ENCODE measurements around the gene SPACA9.

The SPACA9 gene

DNA sequence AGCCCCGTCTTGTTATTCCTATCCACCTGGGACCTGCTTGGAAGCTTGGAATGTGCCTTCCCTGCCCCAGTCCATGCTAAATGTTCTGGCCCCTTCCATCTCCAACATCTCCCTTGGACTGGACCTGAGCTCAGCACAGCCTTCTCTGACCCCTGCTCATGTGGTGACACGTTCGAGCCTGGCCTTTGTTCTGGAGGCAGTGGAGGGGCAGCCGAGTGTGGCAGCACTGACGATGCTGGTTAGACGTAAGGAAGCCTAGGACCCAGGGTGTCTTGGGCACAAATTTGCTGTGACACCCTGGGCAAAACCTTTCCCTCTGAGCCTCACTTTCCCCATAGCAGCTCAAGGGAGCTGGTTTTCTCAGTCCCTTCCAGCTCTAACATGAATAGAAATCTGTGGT is 3.9 kb downstream of the SPACA9 start:
- TF ChIP-seq, protein P1, sequence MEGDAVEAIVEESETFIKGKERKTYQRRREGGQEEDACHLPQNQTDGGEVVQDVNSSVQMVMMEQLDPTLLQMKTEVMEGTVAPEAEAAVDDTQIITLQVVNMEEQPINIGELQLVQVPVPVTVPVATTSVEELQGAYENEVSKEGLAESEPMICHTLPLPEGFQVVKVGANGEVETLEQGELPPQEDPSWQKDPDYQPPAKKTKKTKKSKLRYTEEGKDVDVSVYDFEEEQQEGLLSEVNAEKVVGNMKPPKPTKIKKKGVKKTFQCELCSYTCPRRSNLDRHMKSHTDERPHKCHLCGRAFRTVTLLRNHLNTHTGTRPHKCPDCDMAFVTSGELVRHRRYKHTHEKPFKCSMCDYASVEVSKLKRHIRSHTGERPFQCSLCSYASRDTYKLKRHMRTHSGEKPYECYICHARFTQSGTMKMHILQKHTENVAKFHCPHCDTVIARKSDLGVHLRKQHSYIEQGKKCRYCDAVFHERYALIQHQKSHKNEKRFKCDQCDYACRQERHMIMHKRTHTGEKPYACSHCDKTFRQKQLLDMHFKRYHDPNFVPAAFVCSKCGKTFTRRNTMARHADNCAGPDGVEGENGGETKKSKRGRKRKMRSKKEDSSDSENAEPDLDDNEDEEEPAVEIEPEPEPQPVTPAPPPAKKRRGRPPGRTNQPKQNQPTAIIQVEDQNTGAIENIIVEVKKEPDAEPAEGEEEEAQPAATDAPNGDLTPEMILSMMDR (IDR thresholded peaks at IDR 0.05; ENCODE audit: low read depth, low read length, missing control alignments): no peak
- H3K4me3 ChIP-seq (replicated peaks; ENCODE audit: low read depth, low read length): no peak overlapping the region
- no peak for DNase-seq (ENCODE audit: extremely low read depth, low read depth)

DNA sequence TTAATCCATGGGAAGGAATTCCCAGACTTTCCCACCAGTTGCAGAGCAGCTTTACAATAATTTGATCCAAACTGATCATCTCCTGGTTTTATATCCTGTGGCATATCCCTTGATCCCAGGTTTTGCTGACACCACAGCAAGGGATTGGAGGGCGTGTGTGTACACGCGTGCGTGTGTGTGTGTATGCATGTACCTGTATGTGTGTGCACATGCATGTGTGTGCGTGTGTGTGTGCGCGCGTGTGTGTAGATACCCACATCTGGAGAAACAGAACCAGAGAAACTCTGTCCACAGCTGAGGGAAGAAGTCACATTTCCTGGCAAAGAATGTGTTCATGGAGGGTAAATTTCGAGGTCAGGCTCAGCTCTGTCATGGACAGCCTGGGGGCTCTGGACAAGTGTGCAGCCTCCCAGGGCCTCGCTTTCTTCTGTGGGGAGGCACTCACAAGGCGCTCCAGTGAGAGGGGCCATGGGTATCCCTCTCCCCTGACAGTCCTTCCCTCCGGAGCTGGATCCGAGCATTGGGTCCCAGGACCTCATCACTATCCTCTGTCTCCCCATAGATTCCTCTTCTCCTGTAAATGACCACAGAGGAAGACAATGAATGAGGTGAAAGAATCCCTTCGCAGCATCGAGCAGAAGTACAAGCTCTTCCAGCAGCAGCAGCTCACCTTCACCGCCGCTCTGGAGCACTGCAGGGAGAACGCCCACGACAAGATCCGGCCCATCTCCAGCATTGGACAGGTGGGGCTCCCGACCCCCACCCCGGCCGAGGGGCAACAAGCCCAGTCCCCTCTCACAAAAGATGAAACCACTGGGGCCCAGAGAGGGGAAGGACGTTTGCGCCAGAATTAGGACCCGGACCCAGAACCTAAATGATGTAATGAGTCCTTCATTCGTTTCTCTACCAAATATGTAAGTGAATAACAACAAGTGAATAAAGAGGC is 4.9 kb downstream of the SPACA9 start:
- TF ChIP-seq, protein P1 (IDR thresholded peaks at IDR 0.05; ENCODE audit: low read depth, low read length, missing control alignments): no peak
- DNase-seq (ENCODE audit: extremely low read depth, low read depth): no peak
- no peak overlapping the region for H3K4me3 ChIP-seq (replicated peaks; ENCODE audit: low read depth, low read length)

DNA sequence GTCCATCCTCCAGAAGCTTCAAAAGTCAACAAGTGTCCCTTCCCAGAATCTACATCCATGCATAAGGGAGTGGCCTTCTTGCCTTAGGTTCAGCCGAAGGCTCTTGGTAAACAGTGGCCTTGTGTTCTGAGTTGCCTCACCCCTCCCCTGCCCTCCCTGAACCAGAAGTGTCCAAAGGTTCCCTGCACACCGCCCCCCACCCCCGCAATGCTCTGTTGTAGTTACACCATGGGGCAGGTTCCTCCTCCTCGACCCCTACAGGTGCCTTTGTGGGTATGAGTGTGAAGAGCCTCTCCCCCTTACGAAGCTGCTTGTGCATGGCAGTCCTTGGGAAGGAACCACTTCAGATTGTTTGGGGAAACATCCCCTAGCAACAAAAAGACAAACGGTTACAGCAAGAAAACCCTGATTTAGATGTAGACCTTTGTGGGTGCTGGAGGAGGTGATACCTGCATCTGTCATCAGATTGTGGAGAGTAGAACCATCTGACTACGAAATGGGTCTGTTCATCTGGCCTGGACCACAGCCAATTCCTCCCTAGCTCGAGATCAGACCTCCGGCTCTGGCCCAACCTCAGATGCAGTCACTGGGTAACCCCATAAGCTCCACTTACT is 7.1 kb downstream of the SPACA9 start:
- TF ChIP-seq, protein P1 (IDR thresholded peaks at IDR 0.05; ENCODE audit: low read depth, low read length, missing control alignments): no peak
- no peak for DNase-seq (ENCODE audit: extremely low read depth, low read depth)
- no peak overlapping the region for H3K4me3 ChIP-seq (replicated peaks; ENCODE audit: low read depth, low read length)

- no peak overlapping the region for H3K4me3 ChIP-seq (replicated peaks; ENCODE audit: low read depth, low read length)
- DNase-seq (ENCODE audit: extremely low read depth, low read depth): no peak
- TF ChIP-seq, protein P1 (IDR thresholded peaks at IDR 0.05; ENCODE audit: low read depth, low read length, missing control alignments): no peak
These were observed 7.6 kb downstream of the SPACA9 start for GRCh38 chr9:132886334-132886725.

- TF ChIP-seq, protein P1 (IDR thresholded peaks at IDR 0.05; ENCODE audit: low read depth, low read length, missing control alignments): no peak
These were observed 8.8 kb downstream of the SPACA9 start for GRCh38 chr9:132887181-132888120.

DNA sequence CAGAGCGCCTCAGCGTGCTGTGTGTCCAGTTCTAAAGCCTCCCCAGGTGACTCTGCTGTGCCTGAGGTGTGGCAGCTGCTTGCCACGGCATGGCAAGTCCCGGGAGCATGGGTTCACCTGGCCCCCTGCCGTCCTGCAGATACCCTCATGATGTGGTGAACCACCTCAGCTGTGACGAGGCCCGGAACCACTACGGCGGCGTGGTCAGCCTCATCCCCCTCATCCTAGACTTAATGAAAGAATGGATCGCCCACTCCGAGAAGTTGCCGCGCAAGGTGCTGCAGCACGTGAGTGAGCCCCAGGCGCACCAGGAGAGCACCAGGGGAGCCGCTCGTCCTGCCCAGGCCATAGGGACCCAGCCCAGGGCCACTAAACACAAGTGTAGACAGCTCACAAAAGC is 9.5 kb downstream of the SPACA9 start:
- H3K4me3 ChIP-seq (replicated peaks; ENCODE audit: low read depth, low read length): no peak overlapping the region
- DNase-seq (ENCODE audit: extremely low read depth, low read depth): no peak
- TF ChIP-seq, protein P1 (IDR thresholded peaks at IDR 0.05; ENCODE audit: low read depth, low read length, missing control alignments): no peak

More at GRCh38 chr9:132887181-132888120, 8.8 kb downstream of the SPACA9 start:
- DNase-seq (ENCODE audit: extremely low read depth, low read depth): no peak
- no peak overlapping the region for H3K4me3 ChIP-seq (replicated peaks; ENCODE audit: low read depth, low read length)
